ENCODE results near the gene NIT2. TPM values are rescaled to one million over a fixed set of nuclear protein-coding genes. Genes with fewer than 3 reads are reported as not detected.
A peak's percentile ranks its signal among the peaks of the same experiment; 100 is the strongest.

NIT2 gene, protein sequence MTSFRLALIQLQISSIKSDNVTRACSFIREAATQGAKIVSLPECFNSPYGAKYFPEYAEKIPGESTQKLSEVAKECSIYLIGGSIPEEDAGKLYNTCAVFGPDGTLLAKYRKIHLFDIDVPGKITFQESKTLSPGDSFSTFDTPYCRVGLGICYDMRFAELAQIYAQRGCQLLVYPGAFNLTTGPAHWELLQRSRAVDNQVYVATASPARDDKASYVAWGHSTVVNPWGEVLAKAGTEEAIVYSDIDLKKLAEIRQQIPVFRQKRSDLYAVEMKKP
- total RNA-seq = 10 to 100 TPM; 17.5 to 28.2 (median 23.6) TPM
- 10 to 100 TPM; 12.0 to 22.0 (median 18.6) TPM for polyA plus RNA-seq

DNA sequence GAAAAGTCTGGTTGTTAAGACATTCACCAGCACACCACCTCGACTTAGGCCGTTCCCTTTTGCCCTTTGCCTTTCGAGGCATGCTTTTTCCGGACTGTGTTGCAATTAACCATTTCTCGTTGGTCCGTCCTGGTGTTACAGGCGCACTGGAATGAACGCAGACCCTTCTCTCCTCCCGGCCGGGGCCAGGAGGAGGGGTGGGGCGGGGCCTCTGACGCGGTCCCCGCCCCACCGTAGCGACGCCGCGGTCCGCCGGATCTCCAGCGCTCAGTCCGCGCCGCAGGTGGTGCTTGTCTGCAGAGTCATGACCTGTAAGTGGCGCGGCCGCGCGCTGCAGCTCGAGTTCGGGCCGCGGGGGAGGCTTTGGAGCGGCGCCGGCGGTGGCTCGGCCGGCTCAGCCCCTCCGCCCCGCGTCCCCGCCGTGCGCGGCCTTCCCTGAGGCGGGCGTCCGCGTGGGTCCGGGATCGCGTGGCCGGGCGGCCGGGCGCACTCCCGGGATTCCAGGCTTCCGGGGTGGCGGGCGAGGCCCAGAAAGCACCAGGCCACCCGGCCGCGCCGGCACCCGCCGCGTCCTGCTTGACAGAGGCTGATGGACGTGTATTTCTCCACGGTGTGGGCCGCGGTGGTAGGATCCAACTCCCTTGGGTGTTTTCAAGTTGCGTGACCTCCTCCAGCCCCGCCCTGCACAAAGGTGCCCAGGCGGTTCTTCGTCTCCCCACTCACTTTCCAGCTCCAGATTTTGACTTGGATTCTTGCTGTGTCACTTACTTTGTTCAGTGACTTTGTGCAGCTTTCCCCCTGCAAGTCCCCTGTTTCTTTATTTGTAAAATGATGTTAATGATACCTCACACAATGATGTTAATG is at the start of gene NIT2:
Gene NIT2, plus strand, starts transcription at position 270 of the 864 bp plus-strand sequence. Its CDS starts 35 bp downstream, at position 305.
- Histone ChIP-seq H3K27ac (peak within 1 kb of the TSS; percentile 77 to 86 (median 84)), H3K27me3 (no peaks in the 10 kb centered on the region), H3K36me3 (peaks cover 0 to 8% (median 2%) of the 10 kb centered on the region in 4 donors), H3K4me3 (peak within 1 kb of the TSS; percentile 59 to 74 (median 68)), H3K4me1 (peaks cover 0 to 17% (median 8%) of the 10 kb centered on the region in 4 donors), H3K9me3 (no peaks in the 10 kb centered on the region)
- intact Hi-C loops (cut with DNase I) = loop anchor here (10.0 kb wide), 1 partner anchor 500 kb away; no protein-coding TSS in a partner anchor
- DNase-seq = peak; percentile 92
- TF ChIP-seq POLR2AphosphoS5 (IDR thresholded peaks at IDR 0.05) (peak in 3 of 4 donors; percentile 50 to 66 (median 54)), EP300 (IDR thresholded peaks at IDR 0.05) (no peak)
- WGBS, 2 donors = 0% methylated on average over 77 of the region's 77 CpGs

GRCh38 chr3:100288288-100288894 is 46.2 kb upstream of the NIT2 start:
- Histone ChIP-seq H3K9me3 (no peaks in the 10 kb centered on the region), H3K27me3 (no peaks in the 10 kb centered on the region), H3K27ac (no peak overlapping the region), H3K4me3 (no peak overlapping the region), H3K36me3 (peaks cover 0 to 72% (median 12%) of the 10 kb centered on the region in 4 donors), H3K4me1 (no peaks in the 10 kb centered on the region)
- no peak for DNase-seq
- intact Hi-C loops (cut with DNase I) = no loop called here
- TF ChIP-seq, protein P1, sequence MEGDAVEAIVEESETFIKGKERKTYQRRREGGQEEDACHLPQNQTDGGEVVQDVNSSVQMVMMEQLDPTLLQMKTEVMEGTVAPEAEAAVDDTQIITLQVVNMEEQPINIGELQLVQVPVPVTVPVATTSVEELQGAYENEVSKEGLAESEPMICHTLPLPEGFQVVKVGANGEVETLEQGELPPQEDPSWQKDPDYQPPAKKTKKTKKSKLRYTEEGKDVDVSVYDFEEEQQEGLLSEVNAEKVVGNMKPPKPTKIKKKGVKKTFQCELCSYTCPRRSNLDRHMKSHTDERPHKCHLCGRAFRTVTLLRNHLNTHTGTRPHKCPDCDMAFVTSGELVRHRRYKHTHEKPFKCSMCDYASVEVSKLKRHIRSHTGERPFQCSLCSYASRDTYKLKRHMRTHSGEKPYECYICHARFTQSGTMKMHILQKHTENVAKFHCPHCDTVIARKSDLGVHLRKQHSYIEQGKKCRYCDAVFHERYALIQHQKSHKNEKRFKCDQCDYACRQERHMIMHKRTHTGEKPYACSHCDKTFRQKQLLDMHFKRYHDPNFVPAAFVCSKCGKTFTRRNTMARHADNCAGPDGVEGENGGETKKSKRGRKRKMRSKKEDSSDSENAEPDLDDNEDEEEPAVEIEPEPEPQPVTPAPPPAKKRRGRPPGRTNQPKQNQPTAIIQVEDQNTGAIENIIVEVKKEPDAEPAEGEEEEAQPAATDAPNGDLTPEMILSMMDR (IDR thresholded peaks at IDR 0.05) = no peak
- no peak for TF ChIP-seq POLR2AphosphoS5 (IDR thresholded peaks at IDR 0.05)
- TF ChIP-seq POLR2A (IDR thresholded peaks at IDR 0.05) = no peak
- no peak for TF ChIP-seq EP300 (IDR thresholded peaks at IDR 0.05)

- Histone ChIP-seq H3K27me3 (no peaks in the 10 kb centered on the region), H3K36me3 (peaks cover 0 to 78% (median 12%) of the 10 kb centered on the region in 4 donors), H3K4me3 (no peak overlapping the region), H3K4me1 (no peaks in the 10 kb centered on the region), H3K9me3 (no peaks in the 10 kb centered on the region), H3K27ac (no peak overlapping the region)
- intact Hi-C loops (cut with DNase I) = no loop called here
- WGBS, 2 donors = 57 to 85% methylated on average over 2 of the region's 2 CpGs
- DNase-seq = no peak
- TF ChIP-seq EP300 (IDR thresholded peaks at IDR 0.05) (no peak), POLR2A (IDR thresholded peaks at IDR 0.05) (no peak), POLR2AphosphoS5 (IDR thresholded peaks at IDR 0.05) (no peak)
- TF ChIP-seq, protein P1 (IDR thresholded peaks at IDR 0.05) = no peak
These were observed 45.2 kb upstream of the NIT2 start for GRCh38 chr3:100289339-100289738.

DNA sequence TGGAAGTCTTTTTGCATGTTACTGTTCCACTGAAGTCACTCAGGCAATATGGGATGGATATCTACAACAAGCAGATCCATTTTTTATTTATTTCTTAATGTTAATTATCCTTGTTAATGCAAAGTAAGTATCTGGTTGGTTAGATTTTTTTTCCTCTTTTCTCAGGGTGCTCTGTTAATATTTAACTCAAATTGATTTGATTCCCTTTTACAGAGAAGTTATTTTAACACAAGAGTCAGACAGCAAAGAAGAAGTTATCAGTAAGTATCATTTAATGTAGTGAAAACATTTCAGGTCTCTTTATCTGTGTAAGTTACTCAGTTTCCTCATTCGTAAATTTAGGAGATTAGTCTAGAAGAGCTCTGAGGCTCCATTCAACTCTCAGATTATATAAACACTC is 39.5 kb upstream of the NIT2 start:
- Histone ChIP-seq H3K4me3 (no peak overlapping the region), H3K9me3 (no peaks in the 10 kb centered on the region), H3K4me1 (no peaks in the 10 kb centered on the region), H3K27me3 (no peaks in the 10 kb centered on the region), H3K36me3 (peaks cover 4 to 98% (median 17%) of the 10 kb centered on the region in 4 donors), H3K27ac (no peak overlapping the region)
- no peak for DNase-seq
- intact Hi-C loops (cut with DNase I) = no loop called here
- TF ChIP-seq POLR2AphosphoS5 (IDR thresholded peaks at IDR 0.05) = no peak
- TF ChIP-seq, protein P1 (IDR thresholded peaks at IDR 0.05) = no peak
- no peak for TF ChIP-seq EP300 (IDR thresholded peaks at IDR 0.05)
- no peak for TF ChIP-seq POLR2A (IDR thresholded peaks at IDR 0.05)
- WGBS, 2 donors = 18 to 82% methylated on average over 1 of the region's 1 CpG
